Measurements from ENCODE around the gene GLIS1.
"Not testable (repeated sequence)": the region's sequence is repeated elsewhere in the genome, so short reads cannot be mapped to it uniquely, and the experiment has no call there.

The GLIS1 gene

GRCh38 chr1:53651356-53651755 is 87.6 kb downstream of the GLIS1 start:
- no peak for DNase-seq

DNA sequence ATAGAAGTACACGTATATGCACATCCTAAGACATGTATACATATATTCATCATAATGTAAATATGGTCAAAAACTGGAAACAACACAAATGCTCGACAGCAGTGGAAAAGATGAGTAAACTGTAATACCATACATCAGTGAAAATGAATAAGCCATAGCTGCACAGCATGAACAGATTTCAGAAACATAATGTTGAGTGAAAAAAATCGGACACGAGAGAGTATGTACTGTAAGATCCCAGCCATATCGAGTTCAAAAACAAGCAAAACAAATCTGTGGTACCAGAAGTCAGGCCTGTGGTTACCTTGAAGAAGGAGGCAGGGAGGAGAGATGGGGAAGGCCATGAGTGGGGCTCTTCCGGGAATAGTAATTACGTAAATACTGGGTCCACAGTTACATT is 90.4 kb downstream of the GLIS1 start:
- DNase-seq, result no peak

GRCh38 chr1:53647915-53648314 is 91.0 kb downstream of the GLIS1 start:
- DNase-seq, result not testable (repeated sequence)

GRCh38 chr1:53646732-53647131 is 92.2 kb downstream of the GLIS1 start:
- no peak for DNase-seq

- no peak for DNase-seq
Measured at GRCh38 chr1:53645690-53646078, 93.3 kb downstream of the GLIS1 start.

DNA sequence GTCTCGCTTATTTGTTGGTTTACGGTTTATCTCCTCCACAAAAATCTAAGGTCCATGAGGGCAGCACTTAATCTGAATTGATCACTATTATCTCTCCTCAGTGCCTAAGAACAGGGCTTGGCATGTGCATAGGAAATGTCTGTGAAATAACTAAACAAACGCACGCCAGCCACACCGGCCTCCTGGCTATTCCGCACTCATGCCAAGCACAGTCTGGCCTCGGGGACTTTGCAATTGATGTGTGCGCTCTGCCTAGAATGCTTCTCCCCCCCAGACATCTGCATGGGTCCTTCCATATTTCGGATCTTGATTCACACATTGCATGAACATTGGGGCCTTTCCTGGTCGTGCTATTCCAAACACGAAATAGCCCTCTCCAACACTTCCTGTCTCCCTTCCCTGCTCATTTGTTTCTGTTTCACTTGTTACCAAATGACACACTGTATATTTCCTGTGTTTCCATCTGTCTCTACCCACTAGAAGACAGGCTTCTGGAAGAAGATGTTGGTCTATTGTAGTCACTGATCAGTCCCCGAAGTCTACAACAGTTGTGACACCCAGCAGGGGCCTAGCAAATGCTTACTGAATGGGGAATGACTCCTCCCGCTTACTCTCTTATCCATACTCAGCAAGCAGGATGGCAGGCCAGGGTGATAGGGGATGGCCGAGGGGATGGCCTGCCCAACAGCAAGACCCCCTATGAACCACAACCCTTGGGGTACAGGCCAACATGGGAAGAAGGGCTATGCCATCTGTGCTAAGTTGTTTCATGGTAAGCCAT is 93.9 kb downstream of the GLIS1 start:
- DNase-seq, result no peak

DNA sequence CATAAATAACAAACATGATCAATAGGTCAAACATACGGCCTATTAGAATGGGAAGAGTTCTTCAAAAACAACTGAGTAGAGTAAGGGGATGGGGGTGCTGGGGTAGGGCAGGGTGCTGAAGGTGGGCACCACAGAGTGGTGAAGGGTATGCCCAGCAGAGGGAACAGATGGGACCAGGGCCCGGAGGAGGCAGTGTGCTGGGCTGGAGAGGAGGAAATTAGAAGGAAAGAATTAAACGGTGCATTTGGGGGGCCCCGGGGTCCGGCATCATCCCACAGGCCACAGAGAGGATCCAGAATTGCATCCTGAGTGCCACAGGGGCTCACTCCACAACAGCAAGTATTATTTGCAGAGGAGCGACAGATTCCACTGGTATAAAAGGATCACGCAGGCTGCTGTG is 94.5 kb downstream of the GLIS1 start:
- DNase-seq, result no peak

DNA sequence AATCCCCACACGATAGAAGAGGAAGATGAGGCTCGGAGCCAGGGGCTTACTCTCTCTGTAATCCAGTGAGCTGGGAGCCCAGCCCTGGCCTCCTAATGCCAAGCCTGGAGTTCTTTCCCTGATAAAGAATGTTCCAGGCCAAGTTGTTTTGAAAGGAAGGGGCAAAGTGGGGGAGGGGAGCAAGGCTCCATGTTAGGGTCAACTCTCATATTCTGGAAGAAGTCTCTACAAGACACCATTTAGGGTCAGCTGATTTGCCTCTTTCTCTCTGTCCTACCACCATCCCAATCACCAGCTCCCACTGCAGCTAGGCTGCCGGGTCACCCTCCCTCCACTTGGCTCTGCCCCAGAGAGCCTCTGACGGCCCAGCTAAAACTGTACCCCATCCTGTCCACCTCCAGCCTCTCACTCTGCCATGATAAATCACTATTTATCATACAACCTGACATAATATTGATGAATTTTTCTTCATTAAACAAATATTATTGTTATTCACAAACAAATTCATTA is 95.0 kb downstream of the GLIS1 start:
- no peak for DNase-seq

GRCh38 chr1:53643041-53643880 is 95.7 kb downstream of the GLIS1 start:
- DNase-seq, result no peak

DNA sequence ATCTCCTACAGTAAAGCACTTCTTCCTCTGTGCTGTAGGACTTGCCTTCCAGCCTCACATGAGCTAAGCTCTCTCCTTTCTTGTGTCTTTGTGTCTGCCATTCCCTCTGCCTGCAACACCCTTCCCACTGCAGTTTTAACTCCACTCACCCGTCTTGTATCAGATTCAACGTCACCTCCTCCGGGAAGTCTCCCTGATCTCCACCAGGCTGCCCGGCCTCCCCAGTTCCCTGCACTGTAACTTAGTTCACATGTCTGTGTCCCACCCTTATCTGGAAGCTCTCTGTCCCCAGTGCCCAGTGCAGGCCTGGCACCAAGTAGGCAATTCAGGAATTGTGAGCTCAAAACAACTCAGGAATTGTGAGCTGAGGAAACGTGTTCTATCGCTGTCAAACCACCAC is 96.4 kb downstream of the GLIS1 start:
- no peak for DNase-seq

- DNase-seq, result no peak
Measured at GRCh38 chr1:53642215-53642555, 96.8 kb downstream of the GLIS1 start.

GRCh38 chr1:53641481-53642214 is 97.3 kb downstream of the GLIS1 start:
- DNase-seq, result no peak

DNA sequence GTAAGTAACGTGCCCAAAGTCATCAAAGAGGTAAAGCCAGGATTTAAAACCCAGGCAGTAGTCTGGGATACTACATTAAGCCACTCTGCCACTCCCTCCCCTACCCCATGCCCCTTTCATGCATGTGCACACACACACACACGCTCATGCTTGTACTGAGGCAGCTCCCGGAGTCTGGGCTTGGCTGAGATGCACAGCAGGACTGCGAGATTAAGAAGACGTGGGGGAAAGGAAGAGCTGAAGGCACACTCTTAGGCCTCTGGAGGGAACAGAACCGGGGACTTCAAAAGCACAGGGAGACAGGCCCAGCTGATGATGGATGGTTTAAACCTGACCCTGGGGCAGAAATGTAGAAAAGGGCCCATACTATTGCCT is 98.3 kb downstream of the GLIS1 start:
- no peak for DNase-seq

- no peak for DNase-seq
Measured at GRCh38 chr1:53639996-53640700, 98.8 kb downstream of the GLIS1 start.

- no peak for DNase-seq
Measured at GRCh38 chr1:53639251-53639763, 99.7 kb downstream of the GLIS1 start.

DNA sequence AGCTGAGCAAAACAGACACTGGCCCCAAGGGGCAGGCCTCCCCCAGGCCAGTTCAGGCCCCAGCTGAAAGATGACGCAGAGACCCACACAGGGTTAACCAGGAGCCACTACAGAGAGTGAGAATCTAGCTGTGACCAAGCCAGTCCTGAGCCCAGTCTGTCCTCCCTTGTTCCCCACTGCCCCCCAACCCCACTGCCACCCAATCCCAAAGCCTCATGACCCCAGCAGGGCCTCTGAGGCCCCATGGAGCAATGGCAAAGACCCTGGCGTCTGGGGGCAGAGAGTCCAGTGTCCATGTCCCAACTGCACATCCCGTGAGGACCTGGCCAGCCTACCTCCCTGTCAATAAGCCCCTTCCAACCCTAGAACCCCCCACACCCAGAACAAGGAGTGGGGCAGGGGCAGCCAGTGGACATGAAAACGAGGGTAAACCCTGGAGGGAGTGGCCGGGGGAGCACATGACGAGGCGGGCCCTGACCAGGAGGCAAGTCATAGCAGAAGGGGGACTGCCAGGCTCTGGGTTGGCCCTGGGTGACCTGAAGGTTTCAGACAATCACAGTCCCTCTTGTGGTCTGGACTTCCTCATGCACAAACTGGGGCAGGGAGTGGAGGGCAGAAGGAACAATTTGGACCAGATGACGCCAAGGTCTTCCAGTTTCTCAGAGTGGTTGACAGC is 100.5 kb downstream of the GLIS1 start:
- no peak for DNase-seq

- DNase-seq, result no peak
Measured at GRCh38 chr1:53637511-53638359, 101.2 kb downstream of the GLIS1 start.

DNA sequence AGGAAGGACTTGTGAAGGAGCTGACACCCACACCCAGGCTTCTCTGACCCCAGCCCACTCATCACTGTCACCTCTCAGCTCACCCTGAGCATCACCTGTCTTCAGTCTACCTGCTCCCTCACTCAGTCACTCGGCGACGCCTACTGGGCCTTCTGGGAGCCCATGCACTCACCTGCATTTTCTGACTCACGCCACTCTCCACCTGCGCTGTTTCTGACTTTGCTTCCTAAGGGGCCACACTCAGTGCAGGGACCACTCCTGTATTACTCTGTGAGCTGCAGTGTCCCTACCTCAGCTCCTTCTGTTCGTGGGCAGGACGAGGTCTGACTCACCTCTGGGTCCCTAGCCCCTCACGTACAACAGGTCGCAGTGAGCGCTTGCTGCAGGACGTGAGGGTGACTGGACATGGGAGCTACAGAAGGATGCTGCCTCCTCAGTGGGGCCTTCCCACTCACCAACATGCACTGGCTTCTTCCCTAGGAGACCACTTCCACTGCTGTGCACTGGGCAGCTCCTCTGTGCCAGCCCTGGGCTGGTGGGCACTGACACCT is 102.3 kb downstream of the GLIS1 start:
- DNase-seq, result no peak

- DNase-seq, result no peak
Measured at GRCh38 chr1:53634571-53634979, 104.4 kb downstream of the GLIS1 start.

GRCh38 chr1:53633073-53633704 is 105.8 kb downstream of the GLIS1 start:
- DNase-seq, result no peak

Measured in DMS79 (cell line).